Upper lobe of left lung (tissue), 6 donors: Measurements from ENCODE around the gene CDK11A. TPM values are rescaled to one million over a fixed set of nuclear protein-coding genes. Genes with fewer than 3 reads are reported as not detected.
"Not testable (repeated sequence)": the region's sequence is repeated elsewhere in the genome, so short reads cannot be mapped to it uniquely, and the experiment has no call there.

Experiments used
- ATAC-seq, 2 donors: fragments of 200-7000 bp; cut with Tn5 transposase; one replicate each; pipeline ENCODE4 v1.9.1; 2022; ENCODE audit warnings: mild to moderate bottlenecking in 2 of 2, moderate library complexity in 2 of 2; ENCODE audit not compliant: low FRiP score in 2 of 2
- DNase-seq, 2 donors: peaks; one replicate each; pipeline ENCODE4 v3.0.0-alpha.2; 2019 to 2020
- H3K27ac ChIP-seq, 4 donors: fragments of 200-600 bp; sonication (generic); one replicate each; pipeline ENCODE4 v1.5.1; 2016 to 2019
- H3K27me3 ChIP-seq, 4 donors: fragments of 200-600 bp; sonication (generic); one replicate each; pipeline ENCODE4 v1.5.1; 2017 to 2019
- H3K36me3 ChIP-seq, 4 donors: fragments of 200-600 bp; sonication (generic); one replicate each; pipeline ENCODE4 v1.5.1; 2016 to 2019
- H3K4me1 ChIP-seq, 4 donors: fragments of 200-600 bp; sonication (generic); one replicate each; pipeline ENCODE4 v1.5.1; 2018 to 2019
- H3K4me3 ChIP-seq, 4 donors: fragments of 200-600 bp; sonication (generic); one replicate each; pipeline ENCODE4 v1.5.1; 2017 to 2019; ENCODE audit warnings: mild to moderate bottlenecking in 2 of 4, moderate library complexity in 1 of 4
- H3K9me3 ChIP-seq, 4 donors: fragments of 200-600 bp; sonication (generic); one replicate each; pipeline ENCODE4 v1.5.1; 2018 to 2019
- CTCF ChIP-seq, 6 experiments: fragments of 450-650 bp in 4 of 6; fragments of 200-600 bp in 2 of 6; sonication (generic) in 2 of 6; IDR thresholded peaks; one replicate each; pipeline ENCODE4 v1.5.1; 2016 to 2019; ENCODE audit warnings: antibody characterized with exemption in 6 of 6
- EP300 ChIP-seq, 4 donors: sonication (generic); formaldehyde crosslinking; IDR thresholded peaks; one replicate each; pipeline ENCODE4 v1.5.1; 2017; ENCODE audit warnings: antibody characterized with exemption in 4 of 4, control low read depth in 2 of 4
- POLR2A ChIP-seq, 4 donors: fragments of 450-650 bp; IDR thresholded peaks; one replicate each; pipeline ENCODE4 v1.5.1; 2016 to 2017; ENCODE audit warnings: antibody characterized with exemption in 4 of 4, mild to moderate bottlenecking in 2 of 4
- POLR2AphosphoS5 ChIP-seq, 2 donors: sonication (generic); formaldehyde crosslinking; IDR thresholded peaks; one replicate each; pipeline ENCODE4 v1.5.1; 2017; ENCODE audit warnings: antibody characterized with exemption in 2 of 2
- WGBS, 2 donors: methylation state at CpG; one replicate each; pipeline ENCODE4 v1.1.5; 2017 to 2018; 5-methylcytosine and 5-hydroxymethylcytosine counted together
- total RNA-seq, 6 donors: library from RNA; depleted of rRNA in 4 of 6; stranded (reverse); fragments of >200 nt in 4 of 6; gene quantifications; one replicate each; pipeline versions ENCODE4 v1.1.0 to v1.2.1, GENCODE V29; 2016 to 2021
- donor health status: DM: no; HTN: no; CAD: no; lungs with moderate emphysema.
- donor health status: DM: no; HTN: yes; CAD: no; lungs with severe emphysema.

CDK11A gene
- total RNA-seq, 6 donors from 2014 or later, result 23.9 to 417 (median 54.5) TPM

GRCh38 chr1:1699061-1699460 lies 25.1 kb downstream of the CDK11A start:
- H3K27me3 ChIP-seq, H3K4me1 ChIP-seq, H3K27ac ChIP-seq, DNase-seq, H3K36me3 ChIP-seq, H3K4me3 ChIP-seq, ATAC-seq, H3K9me3 ChIP-seq: not testable (repeated sequence)
- 95% methylated on average over 10 of the region's 19 CpGs; no CpG with 5 or more reads in 1 of the 2 donors for WGBS, 2 donors

- DNase-seq, H3K27me3 ChIP-seq, H3K9me3 ChIP-seq, H3K36me3 ChIP-seq, H3K4me3 ChIP-seq, H3K27ac ChIP-seq, ATAC-seq: not testable (repeated sequence)
- WGBS, 2 donors, result 67 to 82% methylated on average over 5 to 22 of the region's 26 CpGs
- peaks cover 6 to 12% (median 7%) of the 10 kb centered on the region in 4 donors for H3K4me1 ChIP-seq
Measured at GRCh38 chr1:1697358-1698183, 26.6 kb downstream of the CDK11A start.

GRCh38 chr1:1696431-1697357 lies 27.5 kb downstream of the CDK11A start:
- WGBS, 2 donors, result 93 to 97% methylated on average over 14 to 16 of the region's 23 CpGs
- peaks cover 6 to 12% (median 7%) of the 10 kb centered on the region in 4 donors for H3K4me1 ChIP-seq
- not testable (repeated sequence) for H3K9me3 ChIP-seq, DNase-seq, H3K27me3 ChIP-seq, H3K27ac ChIP-seq, ATAC-seq, H3K4me3 ChIP-seq, H3K36me3 ChIP-seq

GRCh38 chr1:1692714-1693647 lies 31.2 kb downstream of the CDK11A start, which contains the start of gene SLC35E2B:
Gene SLC35E2B, minus strand, starts transcription at chr1:1692795. Its CDS starts 16,096 bp downstream, at chr1:1676699.
- peak; percentile 95 to 96 for DNase-seq
- H3K9me3 ChIP-seq, H3K36me3 ChIP-seq, H3K27me3 ChIP-seq: not testable (repeated sequence)
- TF ChIP-seq CTCF (IDR thresholded peaks at IDR 0.05), result peak in 2 of 6 experiments; percentile 17 to 23
- peak in 1 of 4 donors; percentile 60 for TF ChIP-seq EP300 (IDR thresholded peaks at IDR 0.05)
- TF ChIP-seq POLR2AphosphoS5 (IDR thresholded peaks at IDR 0.05), result peak; percentile 60 to 88
- peak in 1 of 4 donors; percentile 39 for TF ChIP-seq POLR2A (IDR thresholded peaks at IDR 0.05)
- peak within 1 kb of the TSS; percentile 90 to 93 (median 92) for H3K27ac ChIP-seq
- peaks cover 6 to 25% (median 7%) of the 10 kb centered on the region in 4 donors for H3K4me1 ChIP-seq
- peak; percentile 95 for ATAC-seq
- 0% methylated on average over 3 of the region's 98 CpGs; no CpG with 5 or more reads in 1 of the 2 donors for WGBS, 2 donors
- H3K4me3 ChIP-seq, result peak within 1 kb of the TSS; percentile 47 to 67 (median 64)

- H3K27me3 ChIP-seq, H3K36me3 ChIP-seq, H3K9me3 ChIP-seq: not testable (repeated sequence)
- DNase-seq (peak; percentile 73 to 94), ATAC-seq (peak; percentile 57 to 85)
- H3K4me1 ChIP-seq, result peaks cover 6 to 25% (median 7%) of the 10 kb centered on the region in 4 donors
- WGBS, 2 donors, result 0 to 1% methylated on average over 5 to 16 of the region's 45 CpGs
- TF ChIP-seq POLR2A (IDR thresholded peaks at IDR 0.05), result peak in 1 of 4 donors; percentile 62
- H3K27ac ChIP-seq, result peak overlapping the region; percentile 90 to 93 (median 92)
- peak overlapping the region; percentile 47 to 67 (median 64) for H3K4me3 ChIP-seq
Measured at GRCh38 chr1:1692324-1692713, 31.8 kb downstream of the CDK11A start.

- H3K4me3 ChIP-seq, result peak overlapping the region in 2 of 4 donors; percentile 20 to 35
Measured at GRCh38 chr1:1691443-1691842, 32.7 kb downstream of the CDK11A start.

GRCh38 chr1:1689526-1689925 lies 34.6 kb downstream of the CDK11A start:
- not testable (repeated sequence) for DNase-seq, H3K4me3 ChIP-seq, H3K9me3 ChIP-seq, H3K27ac ChIP-seq, ATAC-seq, H3K36me3 ChIP-seq, H3K27me3 ChIP-seq
- peaks cover 15 to 41% (median 19%) of the 10 kb centered on the region in 4 donors for H3K4me1 ChIP-seq
- 92 to 96% methylated on average over 7 of the region's 7 CpGs for WGBS, 2 donors

More at GRCh38 chr1:1691443-1691842, 32.7 kb downstream of the CDK11A start:
- H3K27me3 ChIP-seq, DNase-seq, H3K36me3 ChIP-seq, H3K9me3 ChIP-seq: not testable (repeated sequence)
- Histone ChIP-seq H3K4me1 (peaks cover 11 to 34% (median 14%) of the 10 kb centered on the region in 4 donors), H3K27ac (peak overlapping the region in 1 of 4 donors; percentile 12)
- peak in 1 of 2 donors; percentile 2 for ATAC-seq
- no CpG with 5 or more reads among the region's 16 CpGs for WGBS, 2 donors
